NCI-H187 treated with DMSO at 0.1 percent for 48 hours (cell line): Measurements from ENCODE around the gene UBE2G1.
"Not testable (repeated sequence)": the region's sequence is repeated elsewhere in the genome, so short reads cannot be mapped to it uniquely, and the experiment has no call there.

Experiments used
- DNase-seq: peaks from one replicate; lab custom pipeline; 2025; lab: John Stamatoyannopoulos, UW

The UBE2G1 gene

GRCh38 chr17:4366327-4367063 lies at the start of gene UBE2G1:
Gene UBE2G1, minus strand, starts transcription at chr17:4366675. Its CDS starts 359 bp downstream, at chr17:4366316.
- peak; percentile 85 for DNase-seq

- DNase-seq, result no peak
These were observed 46.7 kb upstream of the UBE2G1 start for GRCh38 chr17:4412933-4413831.

GRCh38 chr17:4411201-4411600 lies 44.7 kb upstream of the UBE2G1 start:
- DNase-seq, result no peak

GRCh38 chr17:4409659-4410058 lies 43.2 kb upstream of the UBE2G1 start:
- no peak for DNase-seq

- no peak for DNase-seq
These were observed 41.4 kb upstream of the UBE2G1 start for GRCh38 chr17:4407851-4408250.

- no peak for DNase-seq
These were observed 40.7 kb upstream of the UBE2G1 start for GRCh38 chr17:4407216-4407615.

GRCh38 chr17:4406386-4406785 lies 39.9 kb upstream of the UBE2G1 start:
- no peak for DNase-seq

GRCh38 chr17:4405699-4406098 lies 39.2 kb upstream of the UBE2G1 start:
- no peak for DNase-seq

GRCh38 chr17:4405038-4405669 lies 38.7 kb upstream of the UBE2G1 start:
- no peak for DNase-seq

- no peak for DNase-seq
These were observed 31.4 kb upstream of the UBE2G1 start for GRCh38 chr17:4397840-4398239.

GRCh38 chr17:4395111-4395478 lies 28.6 kb upstream of the UBE2G1 start:
- no peak for DNase-seq

GRCh38 chr17:4394208-4395110 lies 28.0 kb upstream of the UBE2G1 start:
- DNase-seq, result no peak

- peak; percentile 17 for DNase-seq
These were observed 27.3 kb upstream of the UBE2G1 start for GRCh38 chr17:4393806-4394205.

GRCh38 chr17:4389079-4389478 lies 22.6 kb upstream of the UBE2G1 start:
- DNase-seq, result no peak

GRCh38 chr17:4387137-4387536 lies 20.7 kb upstream of the UBE2G1 start:
- DNase-seq, result no peak

GRCh38 chr17:4386406-4386805 lies 19.9 kb upstream of the UBE2G1 start:
- no peak for DNase-seq

GRCh38 chr17:4381690-4382671 lies 15.5 kb upstream of the UBE2G1 start:
- DNase-seq, result no peak

GRCh38 chr17:4378626-4379025 lies 12.2 kb upstream of the UBE2G1 start:
- DNase-seq, result no peak

- not testable (repeated sequence) for DNase-seq
These were observed 10.8 kb upstream of the UBE2G1 start for GRCh38 chr17:4377247-4377646.

- not testable (repeated sequence) for DNase-seq
These were observed 9.4 kb upstream of the UBE2G1 start for GRCh38 chr17:4375796-4376440.
